IMR-90 (cell line): ENCODE data around the gene SSH2. TPM values are rescaled to one million over a fixed set of nuclear protein-coding genes. Genes with fewer than 3 reads are reported as not detected.

Experiments
- ATAC-seq: fragments of 200-7000 bp; cut with Tn5 transposase; 2 replicates; pipeline ENCODE4 v1.9.1; 2020; ENCODE audit warnings: low read depth, mild to moderate bottlenecking, moderate library complexity
- BruUV-seq: library from RNA; stranded (reverse); fragments of 400-500 nt; replicated peaks from 2 replicates; lab custom pipeline; 2021; lab: Mats Ljungman, UMichigan
- CTCF ChIA-PET: fragments of 300-600 bp; formaldehyde crosslinking; extraction: SDS; loops from one replicate; lab custom pipeline; 2021; ENCODE audit warnings: antibody characterized with exemption; lab: Yijun Ruan, JAX
- POLR2A ChIA-PET: fragments of 300-600 bp; sonication (Branson Sonifier 250); formaldehyde crosslinking; loops from one replicate; lab custom pipeline; 2022; ENCODE audit warnings: antibody characterized with exemption; ENCODE audit not compliant: unreplicated experiment; lab: Charles Lee
- DNase-seq: peaks from one replicate; pipeline ENCODE4 v3.0.0; 2013
- H2AFZ ChIP-seq: replicated peaks from 2 replicates; pipeline ENCODE3; 2013; ENCODE audit warnings: low read length, mild to moderate bottlenecking; ENCODE audit not compliant: poor library complexity
- H2AK5ac ChIP-seq: 2 replicates; pipeline ENCODE4 v1.6.1; 2013; ENCODE audit warnings: low read depth, low read length, inconsistent platforms
- H2AK9ac ChIP-seq: replicated peaks from 2 replicates; pipeline ENCODE3; 2013; ENCODE audit warnings: mild to moderate bottlenecking, low read depth, low read length, moderate library complexity; ENCODE audit not compliant: poor library complexity
- H2BK120ac ChIP-seq: 2 replicates; pipeline ENCODE4 v1.6.1; 2013; ENCODE audit warnings: low read depth, low read length, inconsistent platforms
- H2BK15ac ChIP-seq: 3 replicates; pipeline ENCODE4 v1.6.1; 2013; ENCODE audit warnings: low read depth, low read length, inconsistent platforms
- H2BK20ac ChIP-seq: 2 replicates; pipeline ENCODE4 v1.6.1; 2013; ENCODE audit warnings: low read depth, mild to moderate bottlenecking, inconsistent platforms, low read length, moderate library complexity
- H2BK5ac ChIP-seq: 2 replicates; pipeline ENCODE4 v1.6.1; 2013; ENCODE audit warnings: mild to moderate bottlenecking, low read depth, low read length, inconsistent platforms; ENCODE audit not compliant: poor library complexity, severe bottlenecking
- H3K14ac ChIP-seq: replicated peaks from 2 replicates; pipeline ENCODE4 v1.6.1; 2013; ENCODE audit warnings: low read depth, low read length, inconsistent platforms
- H3K18ac ChIP-seq: 2 replicates; pipeline ENCODE4 v1.6.1; 2013; ENCODE audit warnings: low read depth, low read length, control low read depth
- H3K23ac ChIP-seq: 2 replicates; pipeline ENCODE4 v1.6.1; 2013; ENCODE audit warnings: low read depth, low read length, inconsistent platforms
- H3K27ac ChIP-seq: 2 replicates; pipeline ENCODE4 v1.5.1; 2013; ENCODE audit warnings: mild to moderate bottlenecking, control low read depth, low read length; ENCODE audit not compliant: insufficient read depth
- H3K27me3 ChIP-seq: 2 replicates; pipeline ENCODE4 v1.6.1; 2013; ENCODE audit warnings: low read length; ENCODE audit not compliant: control insufficient read depth, insufficient read depth
- H3K36me3 ChIP-seq: 2 replicates; pipeline ENCODE4 v1.6.1; 2013; ENCODE audit warnings: low read length, mixed read lengths; ENCODE audit not compliant: control insufficient read depth, insufficient read depth
- H3K4ac ChIP-seq: 2 replicates; pipeline ENCODE4 v1.6.1; 2013; ENCODE audit warnings: low read depth, low read length, inconsistent platforms
- H3K4me1 ChIP-seq: 2 replicates; pipeline ENCODE4 v1.6.1; 2013; ENCODE audit warnings: low read length, mixed read lengths; ENCODE audit not compliant: control insufficient read depth, insufficient read depth
- H3K4me2 ChIP-seq: 2 replicates; pipeline ENCODE4 v1.6.1; 2013; ENCODE audit warnings: low read depth, mild to moderate bottlenecking, control low read depth, low read length, moderate library complexity
- H3K4me3 ChIP-seq: 2 replicates; pipeline ENCODE4 v1.5.1; 2013; ENCODE audit warnings: low read depth, mild to moderate bottlenecking, control low read depth, low read length, moderate library complexity; ENCODE audit not compliant: insufficient read depth
- H3K56ac ChIP-seq: 2 replicates; pipeline ENCODE4 v1.6.1; 2013; ENCODE audit warnings: low read length, inconsistent platforms; ENCODE audit not compliant: insufficient read depth; ENCODE audit errors: extremely low read depth
- H3K79me1 ChIP-seq, 2 experiments: 2 replicates each; pipeline ENCODE4 v1.6.1; 2013; ENCODE audit warnings: low read length in 2 of 2, inconsistent platforms in 1 of 2, low read depth in 1 of 2
- H3K9ac ChIP-seq: 2 replicates; pipeline ENCODE4 v1.6.1; 2013; ENCODE audit warnings: low read depth, low read length, control low read depth
- H3K9me1 ChIP-seq: 2 replicates; pipeline ENCODE4 v1.6.1; 2013; ENCODE audit warnings: low read length, inconsistent platforms; ENCODE audit not compliant: insufficient read depth
- H3K9me3 ChIP-seq: 2 replicates; pipeline ENCODE4 v1.6.1; 2013; ENCODE audit warnings: low read length; ENCODE audit not compliant: control insufficient read depth, insufficient read depth
- H4K20me1 ChIP-seq: 2 replicates; pipeline ENCODE4 v1.6.1; 2013; ENCODE audit warnings: low read length, inconsistent platforms; ENCODE audit not compliant: insufficient read depth
- H4K5ac ChIP-seq: 2 replicates; pipeline ENCODE4 v1.6.1; 2013; ENCODE audit warnings: mild to moderate bottlenecking, low read depth, low read length, control low read depth
- H4K8ac ChIP-seq, 2 experiments: 2 replicates each; pipeline ENCODE4 v1.6.1; 2013; ENCODE audit warnings: low read depth in 2 of 2, low read length in 2 of 2, control low read depth in 1 of 2, inconsistent platforms in 1 of 2
- H4K91ac ChIP-seq: 2 replicates; pipeline ENCODE4 v1.6.1; 2013; ENCODE audit warnings: low read depth, low read length, inconsistent platforms; ENCODE audit not compliant: insufficient read depth
- MAZ ChIP-seq: IDR thresholded peaks from 2 replicates; pipeline ENCODE4 v1.6.1; 2012; ENCODE audit warnings: low read depth, mild to moderate bottlenecking, low read length, improper control_type of control experiment, moderate library complexity, borderline replicate concordance
- RCOR1 ChIP-seq: IDR thresholded peaks from 2 replicates; pipeline ENCODE4 v1.6.1; 2012; ENCODE audit warnings: mild to moderate bottlenecking, low read length, improper control_type of control experiment; ENCODE audit not compliant: insufficient replicate concordance
- WGBS, 2 experiments: methylation state at CpG; one replicate each; pipeline versions ENCODE4 v1.1.5 to v1.1.7; 2013; ENCODE audit warnings: missing lambda C conversion rate in 2 of 2; ENCODE audit not compliant: insufficient read length in 1 of 2; ENCODE audit errors: extremely low coverage in 2 of 2; 5-methylcytosine and 5-hydroxymethylcytosine counted together
- dilution Hi-C: fragments of 300-500 bp; cut with HindIII; formaldehyde crosslinking; loops from one replicate; pipeline ENCODE4 v1.14.3; 2018; ENCODE audit warnings: low sequenced_read_pairs; ENCODE audit not compliant: unreplicated experiment
- in situ Hi-C: fragments of 300-500 bp; cut with MboI; formaldehyde crosslinking; loops from 3 replicates; pipeline ENCODE4 v1.14.3; 2019; ENCODE audit warnings: low sequenced_read_pairs, inconsistent platforms, mixed read lengths
- intact Hi-C: fragments of 100-400 bp; cut with micrococcal nuclease; formaldehyde crosslinking; loops from 2 replicates; pipeline ENCODE4 v1.10.0; 2022
- polyA plus RNA-seq, 3 experiments: library from polyadenylated mRNA; depleted of rRNA; stranded (reverse); fragments of >200 nt; gene quantifications; 2 replicates each; pipeline ENCODE4 v1.2.3, GENCODE V29; 2012; ENCODE audit warnings: low replicate concordance in 1 of 3
- total RNA-seq: library from RNA; depleted of rRNA; stranded (reverse); fragments of >200 nt; gene quantifications from 2 replicates; pipeline ENCODE4 v1.2.3, GENCODE V29; 2012

SSH2 gene
- total and polyA plus RNA-seq, 2 of the 4 experiments (the other 2 are of a cell fraction) = 9.3 TPM

GRCh38 chr17:29615492-29616299 is 314.3 kb downstream of the SSH2 start:
- Histone ChIP-seq H3K23ac (no peak overlapping the region), H3K9me1 (peaks cover 17% of the 10 kb centered on the region), H2BK120ac (no peak overlapping the region), H3K18ac (no peak overlapping the region), H2BK20ac (no peak overlapping the region), H3K4me3 (no peak overlapping the region; the same call in 1 of the 2 replicates), H4K5ac (no peak overlapping the region), H2AFZ (peak overlapping the region; percentile 93), H2BK5ac (no peak overlapping the region), H2BK15ac (no peak overlapping the region), H3K79me1 (peaks cover 0 to 11% of the 10 kb centered on the region in 2 experiments; a peak in 1 of 4 replicates), H3K9me3 (no peaks in the 10 kb centered on the region), H3K9ac (no peak overlapping the region), H3K4me2 (peak overlapping the region; percentile 34; the same call in 1 of the 2 replicates), H3K14ac (no peak overlapping the region), H3K27ac (no peak overlapping the region), H4K91ac (no peak overlapping the region), H3K4ac (no peak overlapping the region), H4K8ac (0 out of 4 replicates have a peak overlapping the region, but pooled peaks of 1 of the 2 experiments have one; percentile 23), H2AK5ac (no peak overlapping the region), H3K56ac (no peak overlapping the region), H2AK9ac (peak overlapping the region; percentile 85), H3K36me3 (peaks cover 2% of the 10 kb centered on the region; the same call in 1 of the 2 replicates), H4K20me1 (peaks cover 9% of the 10 kb centered on the region; the same call in 1 of the 2 replicates), H3K27me3 (no peaks in the 10 kb centered on the region; the same call in 1 of the 2 replicates), H3K4me1 (peaks cover 7% of the 10 kb centered on the region)
- peak; percentile 40; the same call in 1 of the 2 replicates for TF ChIP-seq MAZ
- no peak for TF ChIP-seq RCOR1
- 15% methylated on average over 55 of the region's 74 CpGs; no CpG with 5 or more reads in 1 of the 2 experiments for WGBS, 2 experiments
- BruUV-seq = no TSS peak
- POLR2A ChIA-PET = no interaction called here
- in situ Hi-C loops (no loop called here), dilution Hi-C loops (no loop called here), intact Hi-C loops (no loop called here)
- CTCF ChIA-PET = no interaction called here
- DNase-seq (peak; percentile 55), ATAC-seq (peak; percentile 86)
